SK-N-DZ (cell line): Measurements from ENCODE around the gene PRKCE.
"Not testable (repeated sequence)": the region's sequence is repeated elsewhere in the genome, so short reads cannot be mapped to it uniquely, and the experiment has no call there.

Experiments
- DNase-seq: peaks from one replicate; pipeline ENCODE4 v3.0.0-alpha.2; 2015; ENCODE audit warnings: low spot score

The PRKCE gene

DNA sequence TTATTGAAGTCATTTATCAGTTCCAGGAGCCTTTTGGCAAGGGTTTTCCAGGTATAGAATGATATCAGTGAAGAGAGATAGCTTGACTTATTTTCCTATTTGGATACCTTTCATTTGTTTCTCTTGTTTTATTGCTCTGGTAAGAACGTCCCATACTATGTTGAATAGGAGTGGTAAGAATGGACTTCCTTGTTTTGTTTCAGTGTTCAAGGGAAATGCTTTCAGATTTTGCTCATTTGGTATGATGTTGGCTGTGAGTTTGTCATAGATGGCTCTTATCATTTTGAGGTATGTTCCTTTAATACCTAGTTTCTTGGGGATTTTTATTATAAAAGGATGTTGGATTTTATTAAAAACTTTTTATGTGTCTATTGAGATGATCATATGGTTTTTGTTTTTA, 558.6 kb downstream of the PRKCE start:
- no peak for DNase-seq

DNA sequence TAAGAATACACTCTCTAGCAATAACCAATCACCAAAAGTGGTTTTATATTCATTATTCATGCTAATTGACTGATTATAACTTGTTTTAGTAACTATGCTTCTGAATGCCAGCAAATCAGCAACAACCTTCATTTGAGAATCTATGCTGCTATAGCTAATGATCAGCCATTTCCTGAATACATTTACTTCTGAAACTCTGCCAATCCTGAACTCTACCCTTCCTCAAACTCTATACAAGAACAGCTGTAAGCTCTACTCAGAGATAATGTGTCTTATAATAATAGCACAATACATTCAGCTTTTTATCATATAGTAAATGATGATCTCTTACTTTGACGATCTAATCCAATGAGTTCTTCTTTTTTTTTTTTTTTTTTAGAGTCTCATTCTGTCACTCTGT, 560.0 kb downstream of the PRKCE start:
- no peak for DNase-seq

DNA sequence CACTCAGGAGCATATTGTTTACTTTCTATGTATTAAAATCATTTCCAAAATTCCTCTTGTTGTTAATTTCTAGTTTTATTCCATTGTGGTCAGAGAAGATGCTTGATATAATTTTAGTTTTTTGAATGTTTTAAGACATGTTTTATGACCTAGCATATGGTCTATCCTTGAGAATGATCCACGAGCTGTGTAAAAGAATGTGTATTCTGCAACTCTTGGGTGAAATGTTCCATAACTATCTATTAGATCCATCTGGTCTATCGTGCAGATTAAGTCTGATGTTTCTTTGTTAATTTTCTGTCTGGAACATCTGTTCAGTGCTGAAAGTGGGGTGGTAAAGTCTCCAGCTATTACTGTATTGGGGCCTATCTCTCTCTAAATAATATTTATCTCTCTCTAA, 562.4 kb downstream of the PRKCE start:
- DNase-seq = no peak

DNA sequence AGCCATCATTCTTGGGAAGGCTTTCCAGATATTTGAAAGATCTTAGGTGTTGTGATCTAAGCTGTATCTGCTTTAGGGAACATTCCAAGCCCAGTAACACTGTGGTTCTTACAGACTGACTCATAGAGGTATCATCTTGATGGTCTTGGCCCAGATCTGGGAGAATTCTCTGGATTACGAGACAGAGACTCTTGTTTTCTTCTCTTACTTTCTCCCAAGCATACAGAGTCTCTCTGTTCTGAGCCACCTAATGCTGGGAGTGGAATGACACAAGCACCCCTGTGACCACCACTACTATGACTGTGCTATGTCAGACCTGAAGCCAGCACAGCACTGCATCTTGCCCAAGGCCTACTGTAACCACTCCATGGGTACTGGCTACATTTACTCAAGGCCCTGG, 564.7 kb downstream of the PRKCE start:
- no peak for DNase-seq

DNA sequence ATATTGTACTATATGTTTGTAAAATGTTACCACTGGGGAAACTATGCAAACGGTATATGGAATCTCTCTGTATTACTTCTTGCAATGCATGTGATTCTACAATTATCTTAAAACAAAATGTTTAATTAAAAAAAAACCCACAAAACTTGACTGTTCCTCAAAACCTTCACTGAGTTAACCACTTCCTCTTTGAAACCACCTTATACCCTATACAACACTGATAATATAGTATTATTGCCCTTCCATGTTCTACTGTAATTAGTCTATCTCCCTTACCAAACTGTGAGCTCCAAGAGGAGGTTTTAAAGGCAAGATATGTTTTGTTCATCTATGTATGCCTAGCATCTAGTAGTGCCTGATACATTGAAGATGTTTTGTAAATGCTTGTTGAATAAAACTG, 572.0 kb downstream of the PRKCE start:
- DNase-seq = not testable (repeated sequence)

DNA sequence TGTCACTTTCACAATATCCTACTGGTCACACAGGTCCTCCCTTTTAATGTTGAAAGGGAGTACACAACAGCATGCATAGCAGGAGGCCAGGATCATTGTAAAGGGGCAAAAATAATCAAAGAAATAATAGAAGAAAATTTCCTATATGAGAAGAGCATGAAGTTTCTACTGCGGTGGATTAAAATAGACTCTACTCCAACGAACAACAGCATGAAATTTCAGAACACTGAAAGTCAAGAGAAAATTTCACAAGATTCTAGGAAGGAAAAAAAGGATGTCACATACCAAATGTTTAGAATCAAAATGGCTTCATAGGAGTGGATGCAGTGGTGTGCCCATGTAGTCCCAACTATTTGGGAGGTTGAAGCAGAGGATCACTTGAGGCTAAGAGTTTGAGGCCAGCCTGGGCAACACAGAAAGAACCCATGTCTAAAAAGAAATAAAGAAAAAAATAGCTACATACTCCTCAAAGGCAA, 573.7 kb downstream of the PRKCE start:
- DNase-seq = no peak

DNA sequence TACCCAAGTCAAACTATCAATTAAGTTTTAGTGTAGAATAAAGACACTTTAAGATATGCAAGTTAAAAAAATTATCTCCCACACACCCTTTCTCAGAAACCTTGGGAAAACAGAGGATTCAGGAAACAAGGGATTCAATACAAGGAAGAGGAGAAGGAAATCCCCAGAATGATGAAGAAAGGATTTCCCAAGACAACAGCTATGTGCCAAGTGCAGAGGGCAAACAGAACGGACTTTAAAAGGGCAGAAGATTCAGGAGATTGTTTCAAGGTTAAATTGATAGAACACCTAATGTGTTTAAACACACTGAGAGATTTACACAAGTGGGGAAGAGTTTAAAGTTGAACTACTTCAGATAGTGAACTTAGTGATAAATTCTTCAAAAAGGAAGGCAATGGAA, 574.3 kb downstream of the PRKCE start:
- DNase-seq = no peak

DNA sequence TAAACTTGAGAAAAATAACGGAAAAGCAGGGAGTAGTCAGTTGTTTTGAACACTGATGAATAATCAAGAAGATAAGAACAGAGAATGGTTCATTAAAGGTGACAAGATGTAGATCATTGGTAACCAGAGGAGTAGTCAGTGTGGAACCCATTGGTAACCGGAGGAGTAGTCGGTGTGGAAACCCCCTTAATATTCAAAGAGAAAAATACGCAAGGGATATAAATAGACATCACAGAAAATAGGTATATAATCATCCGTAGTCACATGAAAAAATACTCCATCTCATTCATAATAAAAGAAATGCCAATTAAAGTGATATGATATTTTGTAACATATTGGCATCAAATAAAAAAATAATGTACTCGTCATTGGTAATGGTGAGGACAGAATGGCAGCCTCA, 575.1 kb downstream of the PRKCE start:
- no peak for DNase-seq

DNA sequence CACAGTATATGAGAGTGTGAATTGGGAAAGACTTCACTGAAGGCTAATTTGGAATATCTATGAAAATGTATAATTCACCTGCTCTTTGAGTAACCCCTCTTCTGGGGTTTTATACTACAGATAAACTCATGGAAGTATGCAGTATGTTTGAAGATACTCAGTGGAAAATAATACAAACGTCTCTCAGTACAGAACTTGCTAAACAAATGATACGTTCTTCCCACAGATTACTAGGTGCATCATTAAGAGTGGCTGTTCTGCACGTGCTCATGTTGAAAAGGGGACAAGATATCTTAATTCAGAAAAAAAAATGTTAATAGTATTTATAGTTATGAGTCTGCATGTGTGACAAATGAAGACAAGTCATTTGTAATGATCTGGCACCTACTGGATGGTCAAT, 575.5 kb downstream of the PRKCE start:
- DNase-seq = no peak

DNA sequence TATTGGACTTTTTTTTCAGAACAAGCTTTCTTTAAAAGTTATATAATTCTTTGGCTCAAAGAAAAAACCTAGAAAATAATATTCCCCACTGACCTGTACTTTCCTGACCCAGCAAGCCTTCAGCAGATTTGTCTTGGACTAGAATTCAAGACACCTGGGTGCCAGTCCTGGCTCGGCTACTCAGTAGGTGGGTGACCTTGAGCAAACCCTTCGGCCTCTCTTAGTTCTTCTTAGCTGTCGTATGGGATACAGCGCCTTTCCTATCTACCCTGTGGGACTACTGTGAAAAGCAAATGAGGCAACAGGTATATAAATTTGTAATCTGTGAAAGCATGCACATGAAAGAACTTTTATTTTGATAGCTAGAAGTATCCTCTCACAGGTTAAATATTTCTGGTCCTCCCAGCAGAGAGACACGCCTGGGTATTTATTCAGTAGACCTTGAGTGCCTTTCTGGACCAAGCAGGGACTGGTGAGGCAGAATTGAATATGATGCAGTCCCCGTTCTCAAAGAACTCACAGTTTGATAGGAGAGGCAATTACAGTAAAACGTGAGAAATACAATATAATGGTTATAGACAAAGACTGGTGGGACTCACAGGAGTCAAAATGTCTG, 576.3 kb downstream of the PRKCE start:
- no peak for DNase-seq

DNA sequence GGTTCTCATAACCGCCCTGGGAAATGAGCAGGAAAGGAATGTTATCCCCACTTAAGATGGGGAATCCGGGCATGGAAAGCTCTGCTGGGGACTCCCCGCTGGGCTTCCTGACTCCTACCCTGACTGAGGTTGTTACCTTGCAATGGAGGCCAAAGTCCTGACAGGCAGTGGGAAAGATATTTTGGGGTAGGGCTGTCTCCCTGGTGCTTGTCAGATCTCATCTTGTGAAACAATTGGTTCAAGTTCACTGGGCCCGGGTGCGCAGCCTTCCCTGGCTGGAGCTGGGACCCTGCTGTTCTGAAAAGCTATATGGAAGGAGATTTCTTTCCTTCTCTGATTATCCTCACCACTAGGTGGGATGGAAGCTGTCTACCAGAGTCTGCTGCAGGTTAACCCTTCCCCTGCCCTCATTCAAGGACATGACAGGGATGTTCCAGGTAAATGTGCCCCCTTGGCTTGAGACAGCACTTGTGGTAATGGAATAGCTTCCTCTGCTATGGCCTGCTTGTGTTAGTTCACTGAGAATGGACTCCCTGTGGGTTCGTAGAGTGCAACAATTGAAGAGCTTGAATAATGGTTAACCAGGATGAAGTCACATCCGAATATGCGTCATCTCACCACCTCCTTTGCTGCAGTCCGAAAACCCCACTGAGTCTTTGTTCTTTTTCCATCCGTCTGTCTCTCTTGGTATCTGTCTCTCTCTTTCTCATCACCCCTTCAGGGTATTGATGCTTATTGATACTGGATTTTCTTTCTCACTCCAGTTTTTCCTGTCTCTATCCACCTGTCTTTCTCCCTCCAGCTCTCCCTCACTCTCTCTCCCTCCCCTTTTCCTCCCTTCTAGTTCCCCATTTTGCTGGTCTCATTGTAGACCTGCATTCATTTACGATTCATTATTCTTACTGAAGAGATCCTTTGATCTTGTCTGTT, 577.9 kb downstream of the PRKCE start:
- no peak for DNase-seq

DNA sequence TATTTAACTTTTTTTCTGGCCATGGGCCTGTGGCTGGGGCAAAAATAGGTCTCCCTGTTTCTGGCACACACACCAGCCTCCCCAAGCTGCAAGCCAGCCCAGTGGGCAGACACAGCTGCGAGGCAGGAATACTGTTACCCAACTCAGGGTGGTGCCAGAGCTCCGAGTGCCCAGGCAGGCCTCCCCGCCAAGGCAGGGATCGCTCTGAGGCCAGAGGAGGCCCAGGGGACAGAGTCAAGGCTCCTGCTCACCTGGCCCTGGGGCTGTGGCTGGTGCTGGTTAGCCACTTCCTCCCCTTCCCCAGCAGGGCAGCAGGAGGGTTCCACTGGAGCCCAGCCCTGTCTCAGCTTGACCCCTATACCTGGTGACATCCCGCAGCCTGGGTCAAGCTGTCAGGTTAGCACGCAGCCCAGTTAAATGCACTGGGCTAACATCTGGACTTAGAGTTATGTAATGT, 578.7 kb downstream of the PRKCE start:
- DNase-seq = no peak

DNA sequence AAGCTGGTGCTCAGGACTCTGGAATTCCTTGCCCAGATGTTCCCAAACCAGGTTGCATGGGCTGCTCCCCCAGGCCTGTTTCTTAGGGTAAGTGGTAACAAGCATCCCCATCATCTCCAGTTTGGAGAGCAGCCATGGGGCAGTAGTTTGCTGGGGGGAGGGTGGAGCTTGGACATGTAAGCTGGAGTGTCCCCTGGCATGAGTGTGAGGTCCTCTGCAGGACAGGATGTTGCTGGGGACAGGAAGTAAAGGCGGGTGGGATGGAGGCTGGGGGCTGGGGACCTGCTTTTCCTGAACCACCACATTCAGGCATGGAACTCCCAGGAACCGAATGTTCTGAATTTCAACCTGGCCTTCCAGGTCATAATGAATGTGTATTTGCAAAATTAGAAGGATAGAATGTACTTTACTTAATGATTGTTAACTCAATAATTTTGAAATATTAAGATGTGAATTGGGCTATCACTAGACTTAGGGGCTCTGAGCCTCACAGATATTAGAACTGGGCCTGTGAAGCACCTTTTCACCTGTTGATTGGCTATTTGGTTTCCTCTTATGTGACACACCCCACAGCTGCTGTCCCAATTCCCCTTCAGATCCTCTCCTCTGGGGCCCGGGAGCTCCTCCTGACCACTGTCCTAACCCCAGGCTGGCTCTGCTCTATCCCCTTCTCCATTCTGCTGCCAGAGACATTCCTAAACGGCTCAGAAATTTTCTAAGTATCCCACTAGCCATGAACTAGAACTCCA, 579.4 kb downstream of the PRKCE start:
- DNase-seq = no peak

DNA sequence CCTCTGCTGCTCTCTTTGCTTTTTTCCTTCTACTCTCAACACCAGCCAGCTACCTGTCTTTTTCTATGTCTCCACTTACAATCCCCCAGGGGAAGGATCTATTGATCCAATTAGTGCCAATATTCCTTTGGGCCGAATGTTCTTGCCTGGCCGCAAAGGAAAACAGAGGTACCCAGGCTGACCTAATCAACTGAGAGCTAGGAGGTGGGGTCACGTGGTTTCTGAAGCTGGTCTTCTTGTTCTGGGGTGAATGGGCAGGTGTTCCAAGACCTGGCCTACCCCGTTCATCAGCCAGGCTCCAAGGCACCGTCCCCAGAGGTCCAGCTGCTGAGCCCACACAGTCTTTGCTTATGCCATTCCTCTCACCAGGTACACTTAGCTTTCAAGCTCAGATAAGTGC, 580.2 kb downstream of the PRKCE start:
- DNase-seq = no peak

DNA sequence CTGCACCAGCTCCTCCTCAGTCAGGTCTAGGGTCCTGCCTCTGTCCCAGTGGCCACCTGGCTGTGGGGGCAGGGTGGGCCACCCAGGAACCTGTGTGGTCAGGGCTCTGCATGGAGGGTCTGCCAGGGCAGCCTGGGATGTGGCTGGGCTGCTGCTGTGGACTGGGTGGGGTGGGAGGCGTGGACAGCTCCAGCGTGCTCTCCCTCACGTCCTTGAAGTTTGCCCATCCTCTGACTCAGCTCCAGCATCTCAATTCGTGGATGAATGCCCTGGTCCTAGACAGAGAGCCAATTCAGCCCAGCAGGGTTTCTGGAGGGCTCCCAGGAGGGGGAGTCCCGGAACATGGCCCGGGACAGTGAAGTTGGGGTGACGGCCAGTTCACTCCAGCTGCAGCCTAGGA, 581.4 kb downstream of the PRKCE start:
- DNase-seq = no peak

DNA sequence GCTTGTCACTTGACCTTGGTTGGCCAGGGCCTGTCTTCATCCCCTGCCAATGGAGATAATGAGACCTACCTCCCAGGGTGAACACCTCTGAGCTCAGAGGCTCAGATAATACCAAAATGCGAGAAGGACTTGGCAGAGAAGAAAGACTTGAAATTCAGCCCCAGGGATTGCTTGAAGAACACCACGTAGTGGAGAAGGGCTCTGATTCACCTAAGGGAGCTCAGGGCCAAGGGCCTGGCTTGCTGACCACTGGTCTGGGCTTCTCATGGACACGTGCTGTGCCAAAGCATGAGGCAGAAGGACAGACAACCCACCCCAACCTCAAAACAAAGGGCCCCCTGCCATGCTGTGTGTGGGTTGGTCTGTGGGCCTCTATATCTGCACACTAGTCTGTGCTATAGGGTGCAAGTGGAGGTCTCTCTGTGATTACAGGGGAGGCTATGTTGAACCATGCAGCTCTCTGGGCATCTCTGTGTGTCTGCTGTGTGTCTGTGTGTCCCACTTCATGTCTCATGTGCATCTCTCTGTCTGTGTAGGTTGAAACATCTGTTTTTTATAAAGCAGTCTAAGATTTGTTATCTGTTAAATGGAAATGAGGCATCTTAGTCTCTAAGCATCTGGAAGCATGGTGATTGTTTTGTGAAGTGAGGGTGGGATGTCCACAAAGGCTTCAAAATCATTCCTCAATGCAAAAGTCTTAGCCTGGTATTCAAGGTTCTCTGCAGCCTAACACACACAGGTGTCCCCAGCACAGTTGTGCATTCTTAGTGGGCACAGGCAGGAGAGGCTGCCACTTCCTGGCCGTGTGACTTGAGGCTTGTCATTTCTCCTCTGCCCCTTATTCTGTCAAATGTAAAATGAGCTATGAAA, 584.8 kb downstream of the PRKCE start:
- DNase-seq = peak; percentile 37

DNA sequence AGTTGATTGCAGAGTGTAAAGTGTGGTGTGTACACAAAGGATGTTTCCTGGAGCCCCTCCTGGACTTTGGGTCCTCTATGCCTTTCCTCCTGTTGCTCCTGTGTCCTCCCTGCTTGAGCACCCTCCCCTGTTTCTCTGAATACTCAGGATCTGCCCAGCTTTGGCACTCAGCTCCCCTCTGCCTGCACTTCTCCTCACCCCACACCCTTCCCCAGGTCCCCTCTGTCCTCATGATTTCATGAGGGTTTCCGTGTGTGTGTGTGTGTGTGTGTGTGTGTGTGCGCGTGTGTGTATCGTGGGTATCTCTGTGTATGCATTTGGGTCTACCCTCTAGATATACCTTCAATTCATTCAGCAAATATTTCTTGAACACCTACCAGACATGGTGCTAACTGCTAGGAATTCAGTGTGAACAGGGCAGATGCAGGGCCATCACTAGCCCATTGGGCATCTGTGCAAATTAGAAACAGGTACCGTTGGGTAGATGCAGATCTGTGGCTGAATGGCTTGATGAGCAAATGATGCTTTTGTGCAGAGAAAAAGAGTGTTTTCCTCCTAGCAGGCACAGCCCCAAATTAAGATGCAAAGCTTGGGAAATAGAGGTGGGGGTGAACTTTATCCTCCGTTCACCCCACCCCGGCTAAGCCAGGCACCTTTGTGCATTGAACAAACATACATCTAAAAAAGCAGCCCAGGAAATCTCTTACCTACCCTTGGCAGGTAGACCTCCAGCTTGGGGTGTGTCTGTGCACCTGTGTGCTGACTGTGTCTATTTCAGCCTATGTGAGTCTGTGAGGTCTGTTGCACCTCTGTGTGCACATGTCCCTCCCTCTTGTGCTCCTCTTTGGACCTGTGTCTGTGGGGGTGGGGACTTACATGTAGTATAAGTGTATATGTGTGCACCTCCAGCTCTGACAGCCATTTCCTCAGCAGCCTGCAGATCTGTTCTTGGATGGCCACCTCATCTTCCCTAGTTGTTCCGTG, 585.7 kb downstream of the PRKCE start:
- no peak for DNase-seq
